Mesenchymal stem cell (in vitro differentiated cells and primary cell): Measurements from ENCODE around the gene IDH3A.
A peak's percentile ranks its signal among the peaks of the same experiment; 100 is the strongest.

ENCODE experiments used
- DNase-seq: peaks from one replicate; pipeline ENCODE4 v3.0.0-alpha.2; 2013
- H2AFZ ChIP-seq: one replicate; pipeline ENCODE4 v1.6.1; 2013; ENCODE audit warnings: low read depth, mild to moderate bottlenecking, control low read depth, inconsistent platforms, low read length, moderate library complexity
- H2AK5ac ChIP-seq: 2 replicates; pipeline ENCODE4 v1.6.1; 2013; ENCODE audit warnings: low read length, moderate library complexity, mild to moderate bottlenecking, inconsistent platforms; ENCODE audit not compliant: severe bottlenecking
- H2BK120ac ChIP-seq: one replicate; pipeline ENCODE4 v1.6.1; 2013; ENCODE audit warnings: low read depth, mild to moderate bottlenecking, inconsistent platforms, low read length, moderate library complexity
- H2BK12ac ChIP-seq, 2 experiments: one replicate each; pipeline ENCODE4 v1.6.1; 2013; ENCODE audit warnings: inconsistent platforms in 2 of 2, low read length in 2 of 2, mild to moderate bottlenecking in 2 of 2, moderate library complexity in 2 of 2, control low read depth in 1 of 2
- H2BK15ac ChIP-seq: one replicate; pipeline ENCODE4 v1.6.1; 2013; ENCODE audit warnings: mild to moderate bottlenecking, low read depth, inconsistent platforms; ENCODE audit not compliant: poor library complexity, severe bottlenecking
- H2BK5ac ChIP-seq: 2 replicates; pipeline ENCODE4 v1.6.1; 2013; ENCODE audit warnings: low read depth, mild to moderate bottlenecking, low read length, control low read depth, inconsistent platforms; ENCODE audit not compliant: poor library complexity, severe bottlenecking
- H3K14ac ChIP-seq, 2 experiments: one replicate each; pipeline ENCODE4 v1.6.1; 2013; ENCODE audit warnings: inconsistent platforms in 2 of 2, low read length in 2 of 2, control low read depth in 1 of 2, mild to moderate bottlenecking in 1 of 2, moderate library complexity in 1 of 2
- H3K18ac ChIP-seq, 2 experiments: one replicate each; pipeline ENCODE4 v1.6.1; 2013; ENCODE audit warnings: inconsistent platforms in 2 of 2, low read length in 2 of 2, control low read depth in 1 of 2, low read depth in 1 of 2, mild to moderate bottlenecking in 1 of 2
- H3K23ac ChIP-seq, 2 experiments: one replicate each; pipeline ENCODE4 v1.6.1; 2013; ENCODE audit warnings: inconsistent platforms in 2 of 2, low read length in 2 of 2, mild to moderate bottlenecking in 2 of 2, moderate library complexity in 2 of 2, control low read depth in 1 of 2
- H3K27ac ChIP-seq: 2 replicates; pipeline ENCODE4 v1.5.1; 2013; ENCODE audit warnings: mild to moderate bottlenecking, moderate library complexity, low read length, control low read depth, inconsistent platforms; ENCODE audit not compliant: poor library complexity, severe bottlenecking
- H3K27me3 ChIP-seq, 2 experiments: 2 replicates each; pipeline versions ENCODE4 v1.6.1 to v1.7.0; 2013; ENCODE audit warnings: low read length in 2 of 2, mild to moderate bottlenecking in 2 of 2, moderate library complexity in 2 of 2, control low read depth in 1 of 2, inconsistent platforms in 1 of 2; ENCODE audit not compliant: control insufficient read depth in 1 of 2, insufficient read depth in 1 of 2
- H3K36me3 ChIP-seq, 2 experiments: 2 replicates each; pipeline versions ENCODE4 v1.6.1 to v1.7.0; 2013; ENCODE audit warnings: low read length in 2 of 2, control low read depth in 1 of 2, inconsistent platforms in 1 of 2, low read depth in 1 of 2, mild to moderate bottlenecking in 1 of 2; ENCODE audit not compliant: insufficient read depth in 2 of 2, control insufficient read depth in 1 of 2
- H3K4ac ChIP-seq, 2 experiments: one replicate each; pipeline ENCODE4 v1.6.1; 2013; ENCODE audit warnings: inconsistent platforms in 2 of 2, low read length in 2 of 2, mild to moderate bottlenecking in 2 of 2, moderate library complexity in 2 of 2, control low read depth in 1 of 2, low read depth in 1 of 2
- H3K4me1 ChIP-seq: 2 replicates; pipeline ENCODE4 v1.6.1; 2013; ENCODE audit warnings: low read depth, low read length, control low read depth; ENCODE audit not compliant: control insufficient read depth, insufficient read depth
- H3K4me2 ChIP-seq: 2 replicates; pipeline ENCODE4 v1.6.1; 2013; ENCODE audit warnings: low read length, mild to moderate bottlenecking, inconsistent platforms; ENCODE audit not compliant: poor library complexity, severe bottlenecking
- H3K4me3 ChIP-seq, 2 experiments: 2 replicates each; pipeline versions ENCODE4 v1.5.1 to v1.7.0; 2013; ENCODE audit warnings: low read length in 2 of 2, mild to moderate bottlenecking in 2 of 2, control low read depth in 1 of 2, low read depth in 1 of 2; ENCODE audit not compliant: insufficient read depth in 1 of 2
- H3K79me1 ChIP-seq: replicated peaks from 2 replicates; pipeline ENCODE4 v1.6.1; 2013; ENCODE audit warnings: mild to moderate bottlenecking, control low read depth, low read length, inconsistent platforms; ENCODE audit not compliant: poor library complexity, severe bottlenecking
- H3K9ac ChIP-seq: 2 replicates; pipeline ENCODE4 v1.7.0; 2013; ENCODE audit warnings: mild to moderate bottlenecking, low read length, moderate library complexity
- H3K9me3 ChIP-seq: 2 replicates; pipeline ENCODE4 v1.7.0; 2013; ENCODE audit warnings: mild to moderate bottlenecking, low read length; ENCODE audit not compliant: control insufficient read depth
- H4K8ac ChIP-seq: one replicate; pipeline ENCODE4 v1.6.1; 2013; ENCODE audit warnings: inconsistent platforms, mild to moderate bottlenecking, low read length, moderate library complexity
- H4K91ac ChIP-seq: one replicate; pipeline ENCODE4 v1.6.1; 2013; ENCODE audit warnings: mild to moderate bottlenecking, low read length, inconsistent platforms
- WGBS: methylation state at CpG from one replicate; pipeline ENCODE4 v1.1.7; 2013; ENCODE audit warnings: mixed read lengths; 5-methylcytosine and 5-hydroxymethylcytosine counted together

IDH3A gene

DNA sequence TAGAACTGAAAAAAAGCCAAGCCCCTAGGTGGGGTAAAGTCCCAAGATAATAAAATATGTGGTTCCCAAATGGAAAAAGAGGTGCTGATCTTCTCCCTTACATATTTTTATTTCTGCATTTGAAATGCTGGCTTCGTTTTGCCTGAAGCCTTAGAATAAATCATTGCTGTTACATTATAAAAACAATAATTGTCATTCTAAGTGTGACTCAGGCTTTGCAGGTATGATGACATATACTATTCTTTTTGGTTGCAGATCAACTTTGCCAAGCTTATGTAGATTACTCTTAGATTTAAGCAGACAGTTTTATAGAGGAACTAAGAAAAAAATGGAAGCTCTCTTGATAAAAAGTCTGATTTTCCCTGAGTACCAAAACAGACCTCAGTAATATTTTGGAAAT, 7.5 kb downstream of the IDH3A start:
- Histone ChIP-seq H2BK5ac (no peak overlapping the region), H2AFZ (no peak overlapping the region), H3K36me3 (peaks cover 16 to 35% of the 10 kb centered on the region in 2 experiments), H3K14ac (no peak overlapping the region), H2BK120ac (no peak overlapping the region), H3K27me3 (no peaks in the 10 kb centered on the region), H3K4me2 (no peak overlapping the region), H2BK12ac (no peak overlapping the region), H3K9ac (no peak overlapping the region), H3K4ac (no peak overlapping the region), H3K79me1 (peaks cover 19% of the 10 kb centered on the region), H3K4me1 (no peaks in the 10 kb centered on the region), H3K27ac (no peak overlapping the region), H3K4me3 (no peak overlapping the region), H3K9me3 (no peaks in the 10 kb centered on the region), H3K18ac (no peak overlapping the region), H4K91ac (no peak overlapping the region), H2AK5ac (no peak overlapping the region), H4K8ac (no peak overlapping the region), H3K23ac (no peak overlapping the region), H2BK15ac (no peak overlapping the region)
- DNase-seq = no peak
- no CpG with 5 or more reads among the region's 1 CpG for WGBS

DNA sequence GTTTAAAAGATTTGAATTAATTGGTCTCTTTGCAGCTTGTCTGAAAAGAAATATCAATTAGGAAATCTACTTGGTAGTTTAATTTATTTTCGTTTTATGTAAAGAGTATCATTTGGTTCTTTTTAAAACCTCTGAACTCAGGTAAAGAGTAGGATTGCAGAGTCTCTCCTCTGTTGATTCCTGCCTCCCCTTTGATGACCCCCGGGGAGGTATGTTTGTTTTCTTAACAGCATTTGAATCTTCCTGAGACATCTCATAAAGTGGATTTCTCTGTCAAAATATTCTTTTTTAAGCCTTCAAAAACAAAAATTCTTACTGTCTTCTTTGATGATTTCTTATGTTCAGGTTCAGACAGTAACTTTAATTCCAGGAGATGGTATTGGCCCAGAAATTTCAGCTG, 8.0 kb downstream of the IDH3A start:
- peaks cover 21 to 41% of the 10 kb centered on the region in 2 experiments for H3K36me3 ChIP-seq
- H2BK12ac ChIP-seq = no peak overlapping the region
- no peak overlapping the region for H3K4ac ChIP-seq
- no peak overlapping the region for H3K18ac ChIP-seq
- no peak overlapping the region for H2BK15ac ChIP-seq
- no peak overlapping the region for H3K27ac ChIP-seq
- no peaks in the 10 kb centered on the region for H3K9me3 ChIP-seq
- H4K8ac ChIP-seq = no peak overlapping the region
- no peak for DNase-seq
- H3K14ac ChIP-seq = no peak overlapping the region
- no peak overlapping the region for H3K4me2 ChIP-seq
- H3K27me3 ChIP-seq = no peaks in the 10 kb centered on the region
- H2AFZ ChIP-seq = no peak overlapping the region
- WGBS = no CpG with 5 or more reads among the region's 2 CpGs
- H3K79me1 ChIP-seq = peaks cover 20% of the 10 kb centered on the region
- no peak overlapping the region for H4K91ac ChIP-seq
- no peaks in the 10 kb centered on the region for H3K4me1 ChIP-seq
- no peak overlapping the region for H3K4me3 ChIP-seq
- H2BK120ac ChIP-seq = no peak overlapping the region
- H3K9ac ChIP-seq = no peak overlapping the region
- H2AK5ac ChIP-seq = no peak overlapping the region
- no peak overlapping the region for H2BK5ac ChIP-seq
- H3K23ac ChIP-seq = no peak overlapping the region

GRCh38 chr15:78159395-78159794, 10.2 kb downstream of the IDH3A start:
- no peak overlapping the region for H2BK120ac ChIP-seq
- 92% methylated on average over 3 of the region's 3 CpGs for WGBS
- H3K4me3 ChIP-seq = no peak overlapping the region
- no peak for DNase-seq
- H3K79me1 ChIP-seq = peaks cover 15% of the 10 kb centered on the region
- H2BK5ac ChIP-seq = no peak overlapping the region
- no peaks in the 10 kb centered on the region for H3K27me3 ChIP-seq
- no peak overlapping the region for H2BK15ac ChIP-seq
- no peaks in the 10 kb centered on the region for H3K4me1 ChIP-seq
- H2AK5ac ChIP-seq = no peak overlapping the region
- H4K8ac ChIP-seq = no peak overlapping the region
- no peak overlapping the region for H3K23ac ChIP-seq
- H2BK12ac ChIP-seq = no peak overlapping the region
- H3K14ac ChIP-seq = no peak overlapping the region
- H2AFZ ChIP-seq = no peak overlapping the region
- no peak overlapping the region for H3K4ac ChIP-seq
- no peaks in the 10 kb centered on the region for H3K9me3 ChIP-seq
- no peak overlapping the region for H3K4me2 ChIP-seq
- H3K27ac ChIP-seq = no peak overlapping the region
- no peak overlapping the region for H3K9ac ChIP-seq
- H3K36me3 ChIP-seq = peaks cover 27 to 62% of the 10 kb centered on the region in 2 experiments
- no peak overlapping the region for H4K91ac ChIP-seq
- no peak overlapping the region for H3K18ac ChIP-seq

DNA sequence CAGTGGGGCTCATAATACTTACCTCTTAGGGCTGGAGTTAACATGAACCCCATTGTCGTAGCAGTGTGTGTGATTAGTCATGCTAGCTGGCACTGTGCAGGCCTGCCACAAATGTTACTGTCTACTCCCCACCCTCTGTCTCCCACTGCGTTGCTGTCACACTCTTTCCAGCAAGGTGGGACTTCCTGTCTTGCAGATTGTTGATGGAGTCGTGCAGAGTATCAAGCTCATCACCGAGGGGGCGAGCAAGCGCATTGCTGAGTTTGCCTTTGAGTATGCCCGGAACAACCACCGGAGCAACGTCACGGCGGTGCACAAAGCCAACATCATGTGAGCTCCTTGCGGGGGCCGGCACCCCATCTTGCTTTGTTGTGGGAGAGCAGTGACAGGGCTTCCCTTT, 12.9 kb downstream of the IDH3A start:
- H3K4me2 ChIP-seq = no peak overlapping the region
- no peak overlapping the region for H3K23ac ChIP-seq
- no peak overlapping the region for H3K4ac ChIP-seq
- H3K14ac ChIP-seq = no peak overlapping the region
- no peaks in the 10 kb centered on the region for H3K4me1 ChIP-seq
- peak overlapping the region; percentile 73 for H4K91ac ChIP-seq
- no peak overlapping the region for H4K8ac ChIP-seq
- peaks cover 38 to 86% of the 10 kb centered on the region in 2 experiments for H3K36me3 ChIP-seq
- H2AFZ ChIP-seq = no peak overlapping the region
- no peak overlapping the region for H2AK5ac ChIP-seq
- H3K9ac ChIP-seq = no peak overlapping the region
- H2BK120ac ChIP-seq = no peak overlapping the region
- no peak overlapping the region for H3K4me3 ChIP-seq
- H3K27ac ChIP-seq = no peak overlapping the region
- H2BK5ac ChIP-seq = no peak overlapping the region
- H3K27me3 ChIP-seq = no peaks in the 10 kb centered on the region
- no peak overlapping the region for H3K18ac ChIP-seq
- H2BK12ac ChIP-seq = no peak overlapping the region
- no peaks in the 10 kb centered on the region for H3K9me3 ChIP-seq
- no peak for DNase-seq
- 93% methylated on average over 13 of the region's 13 CpGs for WGBS
- no peak overlapping the region for H2BK15ac ChIP-seq
- H3K79me1 ChIP-seq = peaks cover 12% of the 10 kb centered on the region
